GM19193 (cell line): ENCODE measurements around the gene TTF1.

Experiments
- POLR2A ChIP-seq: IDR thresholded peaks from 4 replicates; pipeline ENCODE4 v1.6.1; 2011; ENCODE audit not compliant: insufficient read depth, insufficient read length; ENCODE audit errors: extremely low read depth

Gene TTF1

DNA sequence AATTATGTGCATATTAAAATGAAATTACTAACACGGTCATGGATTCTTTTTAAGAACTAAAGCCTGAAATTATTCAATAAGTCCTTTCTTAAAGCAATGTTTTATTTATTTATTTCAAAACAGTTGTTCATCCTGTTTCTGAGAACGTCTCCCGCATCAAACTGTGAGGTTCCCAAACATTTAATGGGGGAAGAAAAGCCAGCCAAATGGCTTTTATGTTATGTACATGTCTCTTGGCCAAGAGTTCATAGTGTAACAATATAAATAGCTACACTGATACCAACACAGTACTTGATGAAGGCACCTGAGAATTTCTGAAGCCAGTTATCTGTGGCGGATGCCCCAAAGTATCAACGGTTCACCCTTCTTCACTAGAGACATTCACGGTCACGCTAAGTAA is 15.7 kb downstream of the TTF1 start:
- TF ChIP-seq POLR2A = no peak

GRCh38 chr9:132387133-132387532 is 19.5 kb downstream of the TTF1 start:
- no peak for TF ChIP-seq POLR2A

GRCh38 chr9:132384376-132384775 is 22.3 kb downstream of the TTF1 start:
- TF ChIP-seq POLR2A = no peak

GRCh38 chr9:132383462-132383883 is 23.2 kb downstream of the TTF1 start:
- peak; percentile 54 for TF ChIP-seq POLR2A

DNA sequence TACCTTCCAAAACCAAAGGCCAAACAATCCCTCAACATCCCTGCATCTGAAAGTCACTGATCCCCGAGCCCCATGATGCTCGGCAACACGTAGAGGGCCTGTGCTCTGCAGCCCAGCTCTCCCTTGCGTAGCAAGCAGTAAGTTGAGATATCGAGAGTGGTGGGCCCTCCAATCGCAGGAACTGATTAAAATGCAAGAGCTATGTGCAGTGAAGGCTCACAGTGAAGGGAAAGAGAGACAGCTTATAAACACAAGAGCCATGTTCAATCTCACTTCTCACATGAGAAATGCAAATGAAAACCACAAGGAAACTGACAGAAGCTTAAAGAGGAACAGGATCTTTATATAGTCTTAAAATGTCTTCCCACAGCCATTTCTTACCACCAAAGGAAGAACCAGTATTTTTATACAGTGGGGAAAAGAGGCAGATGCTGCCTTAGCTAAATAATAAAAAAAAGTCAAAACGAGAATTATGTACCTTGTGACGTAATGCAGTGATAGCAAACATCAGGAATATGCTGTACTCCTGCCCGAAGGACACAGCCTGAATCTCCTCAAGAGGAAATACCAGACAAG is 24.6 kb downstream of the TTF1 start:
- TF ChIP-seq POLR2A = peak; percentile 39

DNA sequence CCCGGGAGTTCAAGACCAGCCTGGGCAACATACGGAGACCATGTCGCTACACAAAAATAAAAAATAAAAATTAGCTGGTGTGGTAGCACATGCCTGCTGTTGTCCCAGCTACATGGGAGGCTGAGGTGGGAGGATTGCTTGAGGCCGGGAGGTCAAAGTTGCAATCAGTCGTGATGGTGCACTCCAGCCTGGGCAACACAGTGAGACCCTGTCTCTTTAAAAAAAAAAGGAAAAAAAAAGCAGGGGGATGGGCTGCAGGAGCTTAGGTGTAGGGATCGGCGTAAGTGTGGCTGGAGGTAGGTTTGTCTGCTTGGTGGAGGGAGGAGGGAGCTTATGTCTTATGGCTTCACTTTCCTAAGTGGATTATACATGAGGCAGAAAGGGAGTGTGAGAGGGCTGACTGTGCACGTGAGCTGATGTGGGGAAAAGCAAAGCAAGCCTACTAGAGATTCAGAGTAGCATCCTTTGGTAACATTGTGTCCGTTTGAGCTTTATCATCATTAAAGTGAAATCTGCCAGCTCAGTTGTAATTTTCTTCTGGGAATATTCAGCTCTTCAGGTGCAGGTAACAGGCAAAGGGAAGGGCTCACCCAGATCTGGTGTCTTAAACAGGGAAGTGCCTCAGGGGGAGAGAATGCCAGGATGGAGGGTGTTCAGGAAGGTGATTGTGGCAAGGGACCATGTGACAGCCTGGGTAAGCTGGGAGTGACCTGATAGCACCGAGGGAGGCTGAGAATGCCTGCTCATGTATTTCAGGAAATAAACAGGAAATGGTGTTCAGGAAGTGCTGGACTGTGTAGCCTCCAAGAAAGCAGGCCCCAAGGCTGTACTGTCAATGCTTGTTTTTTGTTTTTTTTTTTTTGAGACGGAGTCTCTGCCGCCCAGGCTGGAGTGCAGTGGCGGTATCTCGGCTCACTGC is 34.2 kb downstream of the TTF1 start:
- no peak for TF ChIP-seq POLR2A

DNA sequence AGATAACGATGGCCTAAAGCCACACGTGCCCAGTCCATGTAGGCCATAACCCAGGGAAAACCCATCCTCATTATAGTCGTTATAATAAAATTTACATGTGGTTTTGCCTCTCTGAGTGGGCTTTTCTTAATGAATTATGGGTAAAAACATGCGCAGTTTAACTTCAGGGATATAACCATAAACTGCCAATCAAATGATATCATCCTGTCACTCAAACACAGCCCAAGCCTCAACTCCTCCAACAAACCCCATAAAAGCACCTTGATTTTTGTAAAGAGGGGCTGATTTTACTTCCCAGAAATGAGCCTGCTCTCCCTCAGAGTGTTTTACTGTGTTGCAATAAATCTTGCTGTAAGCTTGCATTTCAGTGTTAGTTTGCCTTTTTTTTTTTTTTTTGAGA is 36.0 kb downstream of the TTF1 start:
- no peak for TF ChIP-seq POLR2A

- TF ChIP-seq POLR2A = no peak
Observed at GRCh38 chr9:132369421-132369820, 37.2 kb downstream of the TTF1 start.

DNA sequence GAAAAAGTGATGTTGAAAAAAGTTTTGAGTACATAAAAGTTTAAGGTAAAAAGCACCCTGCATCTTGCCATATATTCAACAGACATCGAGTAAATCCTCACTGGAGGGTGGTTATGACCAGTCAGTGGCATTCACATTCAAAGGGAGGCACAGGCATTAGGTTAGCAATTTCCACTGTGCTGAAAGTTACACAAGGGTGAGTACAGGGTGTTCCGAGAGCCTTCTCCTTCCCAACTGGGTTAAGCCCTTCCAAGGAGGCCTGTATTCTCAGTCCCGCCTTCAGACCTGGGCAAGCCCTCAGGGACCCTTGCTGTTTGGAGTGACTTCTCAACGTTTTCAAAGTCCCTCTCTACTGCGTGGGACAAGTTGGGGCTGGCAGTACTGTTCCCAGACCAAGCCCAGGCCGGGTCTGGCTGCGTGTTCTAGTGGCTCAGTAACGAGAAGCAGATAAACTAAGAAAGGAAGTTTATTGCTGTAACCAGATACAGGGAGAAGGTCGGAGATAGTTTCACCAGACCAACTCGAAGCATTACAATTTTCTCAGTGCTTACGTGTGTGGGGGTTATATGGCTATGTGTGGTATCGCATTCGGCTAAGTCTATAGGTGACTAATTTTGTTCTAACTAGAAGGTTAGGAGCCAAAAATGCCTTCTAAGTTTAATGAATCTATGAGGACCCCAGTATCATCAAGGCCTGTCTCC is 38.9 kb downstream of the TTF1 start:
- no peak for TF ChIP-seq POLR2A

- TF ChIP-seq POLR2A = no peak
Observed at GRCh38 chr9:132366481-132366880, 40.2 kb downstream of the TTF1 start.

DNA sequence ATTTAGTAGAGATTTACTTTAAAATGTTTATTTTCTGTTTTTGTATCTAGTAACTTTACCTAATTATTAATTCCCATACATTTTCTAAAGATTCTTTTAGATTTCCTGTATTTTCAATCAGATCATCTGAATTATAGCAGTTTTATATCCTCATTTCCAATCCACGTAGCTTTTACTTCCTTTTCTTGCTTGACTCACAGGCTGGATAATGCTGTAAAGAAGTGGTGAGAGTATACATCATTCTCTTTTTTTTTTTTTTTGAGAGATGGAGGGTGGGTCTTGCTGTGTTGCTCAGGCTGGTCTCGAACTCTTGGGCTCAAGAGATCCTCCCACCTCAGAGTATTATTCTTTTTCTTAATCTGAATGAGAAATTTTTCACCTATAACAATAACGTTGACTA is 40.7 kb downstream of the TTF1 start:
- no peak for TF ChIP-seq POLR2A

DNA sequence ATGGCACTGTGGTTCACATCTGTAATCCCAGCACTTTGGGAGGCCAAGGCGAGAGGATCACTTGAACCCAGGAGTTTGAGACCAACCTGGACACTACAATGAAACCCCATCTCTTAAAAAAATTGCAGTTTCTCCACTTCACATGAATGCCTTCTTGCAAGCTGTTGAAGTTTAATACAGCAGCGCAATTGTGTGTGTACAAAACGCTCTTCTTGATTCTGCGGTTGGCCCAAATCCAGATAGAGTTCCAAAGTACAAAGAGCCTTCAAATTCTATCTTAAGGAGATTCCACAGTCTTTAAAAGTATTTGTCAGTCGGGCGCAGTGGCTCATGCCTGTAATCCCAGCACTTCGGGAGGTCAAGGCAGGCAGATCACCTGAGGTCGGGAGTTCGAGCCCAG is 42.6 kb downstream of the TTF1 start:
- TF ChIP-seq POLR2A = no peak

GRCh38 chr9:132357764-132358163 is 48.9 kb downstream of the TTF1 start:
- no peak for TF ChIP-seq POLR2A

DNA sequence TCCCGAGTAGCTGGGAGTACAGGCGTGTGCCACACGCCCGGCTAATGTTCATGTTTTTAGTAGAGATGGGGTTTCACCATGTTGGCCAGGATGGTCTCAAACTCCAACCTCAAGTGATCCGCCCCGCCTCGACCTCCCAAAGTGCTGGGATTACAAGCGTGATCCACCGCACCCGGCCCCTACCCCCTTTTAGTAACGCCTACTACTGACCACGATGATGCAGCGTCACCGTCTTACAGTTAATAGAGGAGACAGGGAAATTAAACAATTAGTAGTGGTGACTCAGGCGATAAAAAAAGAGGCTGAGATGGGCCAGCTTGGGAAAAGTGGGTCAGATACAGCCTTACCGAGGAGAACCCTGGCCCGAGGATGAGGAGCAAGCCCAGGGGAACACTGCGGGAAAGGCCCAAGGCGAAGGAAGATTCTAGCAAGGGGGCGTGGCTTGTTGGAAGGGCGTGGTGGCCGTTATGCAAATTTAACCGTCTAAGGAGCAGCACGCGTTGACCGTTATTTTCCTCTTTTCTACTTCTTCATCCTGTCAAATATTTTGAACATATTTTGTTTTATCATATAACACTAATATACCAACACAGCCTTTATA is 50.2 kb downstream of the TTF1 start:
- TF ChIP-seq POLR2A = no peak

GRCh38 chr9:132354637-132355355 is 51.8 kb downstream of the TTF1 start, which contains the start of gene SETX:
TSS of gene SETX (minus strand) at chr9:132354986. CDS start at chr9:132349428, 5,558 bp downstream.
- TF ChIP-seq POLR2A = peak; percentile 97

DNA sequence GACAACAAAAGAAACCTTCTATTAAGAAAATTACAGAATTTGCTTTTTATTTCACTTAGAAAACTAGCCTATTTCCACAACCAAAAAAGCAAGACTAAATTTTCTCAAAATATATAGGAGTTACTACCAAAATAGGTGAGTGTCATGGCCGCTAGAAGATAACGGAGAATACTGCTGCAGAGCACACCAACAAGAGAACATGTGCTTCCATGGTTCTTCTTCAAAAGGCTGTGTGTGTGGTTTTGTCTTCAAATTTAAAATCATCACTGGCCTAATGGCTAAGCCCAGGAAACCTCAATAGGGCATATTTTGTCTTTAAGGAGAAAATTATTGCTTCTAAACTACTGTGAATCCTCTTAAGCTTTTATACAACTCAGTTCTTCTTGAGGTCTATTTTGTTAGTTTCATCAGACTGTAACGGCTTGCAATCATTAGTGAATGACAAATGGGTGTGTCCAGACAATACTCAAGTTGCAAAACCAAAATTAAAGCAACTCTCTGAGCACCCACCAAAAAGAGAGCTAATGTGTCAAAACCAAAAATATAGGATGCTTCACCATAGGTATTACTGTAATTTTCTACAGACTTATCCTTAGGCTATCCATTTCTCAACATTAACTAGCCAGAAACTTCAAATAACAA is 55.1 kb downstream of the TTF1 start:
- no peak for TF ChIP-seq POLR2A
